NCI-H748 (cell line): ENCODE measurements around the gene XRCC4.

Experiments
- DNase-seq: peaks from one replicate; lab custom pipeline; 2025; ENCODE audit not compliant: unreplicated experiment; lab: John Stamatoyannopoulos, UW

The XRCC4 gene

DNA sequence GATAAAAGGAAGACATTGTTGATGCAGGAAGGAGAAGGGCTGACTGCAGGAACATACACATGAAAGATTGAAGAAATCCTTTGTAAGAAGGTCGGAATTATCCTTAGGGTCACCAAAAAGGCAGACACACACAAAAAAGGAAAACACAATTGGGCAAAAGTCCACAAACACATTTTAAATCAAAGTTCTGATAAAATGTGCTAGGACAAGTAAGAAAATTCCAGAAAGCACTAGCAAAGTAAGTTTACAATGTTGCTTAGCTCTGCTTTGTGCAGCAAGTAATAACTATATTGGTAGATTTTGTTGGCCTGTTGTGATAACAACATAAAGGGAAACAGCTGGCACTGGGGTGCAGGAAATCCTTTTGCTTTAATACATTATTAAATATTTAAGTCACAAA, 294.4 kb downstream of the XRCC4 start:
- no peak for DNase-seq

DNA sequence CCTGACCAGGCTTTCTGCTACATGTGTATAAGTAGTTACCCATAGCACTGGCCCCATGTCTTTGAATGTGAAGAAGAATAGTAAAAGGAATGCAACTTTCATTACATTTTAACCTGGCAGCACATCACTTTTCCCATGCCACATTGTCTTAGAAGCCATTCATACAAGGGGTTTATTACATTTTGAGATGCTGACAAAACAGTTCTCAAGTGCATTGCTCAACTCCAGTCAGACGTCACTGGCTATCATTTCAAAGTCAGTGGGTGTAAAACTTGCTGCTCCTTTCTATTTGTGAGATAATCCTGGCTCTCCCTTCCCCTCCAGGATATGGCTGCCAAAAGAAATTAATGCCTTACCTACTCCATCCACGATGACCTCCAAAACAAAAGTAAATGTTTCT, 297.2 kb downstream of the XRCC4 start:
- no peak for DNase-seq

DNA sequence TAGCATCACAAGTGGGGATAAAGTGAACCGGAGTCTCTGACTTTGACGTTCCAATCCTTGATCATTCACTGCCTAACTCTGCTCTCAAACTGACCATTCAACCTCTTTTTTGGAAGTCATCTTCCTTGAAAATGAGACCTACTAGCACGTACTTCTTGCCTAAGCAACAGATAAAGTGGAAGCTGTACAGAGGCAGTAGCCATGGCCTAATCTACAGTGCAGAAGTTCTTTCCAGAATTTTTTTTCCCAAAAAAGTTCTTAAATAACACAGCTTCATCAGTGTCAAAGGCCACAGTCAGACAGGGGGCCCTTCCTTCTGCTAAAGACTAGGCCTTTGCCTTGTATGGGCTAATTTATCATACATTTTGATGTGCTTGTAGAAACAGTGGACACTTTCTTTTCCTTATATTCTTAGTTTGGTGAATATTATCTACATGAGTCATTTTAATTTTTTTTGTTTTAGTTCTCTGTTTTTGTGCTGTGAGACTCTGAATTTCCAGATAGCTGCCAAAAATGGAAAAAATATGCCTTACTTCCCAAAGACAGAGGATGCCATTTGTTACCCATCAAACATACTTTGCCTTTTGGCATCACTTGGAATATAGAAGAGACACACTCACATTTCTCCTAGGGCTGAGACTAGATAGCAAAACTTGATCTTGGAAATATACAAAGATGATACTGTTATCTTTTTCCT, 297.9 kb downstream of the XRCC4 start:
- DNase-seq, result no peak

DNA sequence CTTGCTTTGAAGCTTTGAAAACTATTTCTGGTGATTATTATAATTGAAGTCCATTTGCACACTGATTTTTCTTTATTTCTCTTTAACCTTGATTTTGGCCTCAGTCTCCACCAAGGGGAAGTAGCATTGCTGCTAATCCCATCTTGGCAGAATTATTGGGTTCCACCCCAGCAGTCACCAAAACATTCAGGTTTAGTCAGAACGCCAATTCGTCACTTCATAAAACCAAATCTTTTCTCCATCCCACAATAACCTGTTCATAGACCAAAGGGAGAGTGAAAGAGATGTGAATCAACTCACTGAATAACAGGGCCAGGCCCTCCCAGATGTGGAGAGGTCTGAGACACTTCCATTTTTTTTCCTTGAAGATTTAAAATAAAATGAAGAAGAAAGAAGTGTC, 299.1 kb downstream of the XRCC4 start:
- no peak for DNase-seq

DNA sequence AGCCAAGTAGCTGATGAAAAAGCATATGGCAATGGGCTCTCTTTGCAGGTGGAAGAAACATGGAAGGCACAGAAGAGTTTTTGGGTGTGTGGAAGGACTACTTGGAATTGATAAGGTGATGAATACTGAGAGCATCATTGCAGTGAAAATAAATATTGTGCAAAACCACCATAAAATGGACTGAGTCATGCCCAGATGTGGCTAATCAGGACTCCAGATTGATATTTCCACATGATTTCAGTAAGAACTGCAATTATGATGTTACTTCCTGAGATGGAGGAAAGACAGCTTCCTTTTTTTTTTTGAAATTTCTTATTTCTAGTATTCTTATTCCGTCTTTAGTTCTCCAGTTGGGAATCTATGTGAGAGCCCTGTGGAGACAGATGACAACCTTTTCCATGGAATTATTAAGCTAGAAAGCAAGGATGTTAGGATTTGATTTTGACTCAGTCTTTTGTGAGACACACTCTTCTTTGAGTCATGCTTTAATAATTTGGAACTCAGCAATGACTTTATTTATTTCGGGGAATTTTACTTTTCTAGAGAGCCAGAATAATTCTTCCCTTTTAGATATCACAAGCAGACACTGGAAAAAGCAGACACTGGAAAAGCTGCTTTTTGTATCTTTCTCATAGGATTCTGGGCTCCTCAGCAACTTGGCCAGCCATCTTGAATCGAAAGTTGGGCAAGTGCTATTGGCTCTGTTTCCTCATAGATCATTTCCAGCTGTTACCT, 300.0 kb downstream of the XRCC4 start:
- DNase-seq, result no peak

DNA sequence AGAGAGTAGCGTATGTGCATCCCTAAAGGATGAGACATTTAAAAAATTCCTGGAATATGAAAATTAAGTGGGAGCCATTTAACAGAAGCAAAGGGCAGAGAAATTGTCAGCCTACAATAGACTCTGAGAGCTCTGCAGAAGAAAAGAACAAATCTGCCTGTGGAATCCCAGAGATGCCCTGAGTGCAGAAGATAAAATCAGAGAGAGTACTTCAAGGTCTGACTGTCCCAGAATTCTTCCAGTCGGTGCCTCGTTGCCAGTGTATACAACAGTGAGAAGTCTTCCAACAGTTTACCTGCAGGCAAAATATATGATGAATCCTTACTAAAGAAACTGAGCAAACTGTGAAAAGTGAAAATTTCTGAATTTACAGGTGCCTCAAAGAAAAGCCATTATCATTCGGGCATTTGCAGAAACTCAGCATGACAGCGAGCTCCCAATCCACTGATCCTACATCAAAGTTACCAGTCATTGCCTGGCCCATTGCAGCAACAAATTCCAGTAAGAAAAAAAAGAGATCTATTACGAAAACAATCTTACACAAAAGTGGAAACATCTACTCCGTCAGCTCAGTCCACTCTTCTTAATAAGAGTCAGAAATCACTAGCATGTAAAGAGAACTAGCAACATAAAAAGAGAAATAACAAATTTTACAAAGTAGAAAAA, 301.4 kb downstream of the XRCC4 start:
- DNase-seq, result no peak

DNA sequence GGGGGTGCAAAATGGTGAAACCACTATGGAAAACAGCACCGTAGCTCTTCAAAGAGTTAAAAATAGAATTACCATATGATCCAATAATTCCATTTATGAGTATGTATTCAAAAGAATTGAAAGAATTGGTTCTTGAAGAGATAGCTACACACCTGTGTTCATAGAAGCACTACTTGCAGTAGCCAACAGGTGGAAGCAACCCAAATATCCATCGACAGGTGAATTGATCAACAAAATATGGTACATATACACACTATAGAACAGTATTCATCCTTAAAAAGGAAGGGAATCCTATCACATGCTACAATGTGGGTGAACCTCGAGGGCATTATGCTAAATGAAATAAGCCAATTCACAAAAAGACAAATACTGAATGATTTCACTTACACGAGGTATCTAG, 308.5 kb downstream of the XRCC4 start:
- DNase-seq, result no peak

DNA sequence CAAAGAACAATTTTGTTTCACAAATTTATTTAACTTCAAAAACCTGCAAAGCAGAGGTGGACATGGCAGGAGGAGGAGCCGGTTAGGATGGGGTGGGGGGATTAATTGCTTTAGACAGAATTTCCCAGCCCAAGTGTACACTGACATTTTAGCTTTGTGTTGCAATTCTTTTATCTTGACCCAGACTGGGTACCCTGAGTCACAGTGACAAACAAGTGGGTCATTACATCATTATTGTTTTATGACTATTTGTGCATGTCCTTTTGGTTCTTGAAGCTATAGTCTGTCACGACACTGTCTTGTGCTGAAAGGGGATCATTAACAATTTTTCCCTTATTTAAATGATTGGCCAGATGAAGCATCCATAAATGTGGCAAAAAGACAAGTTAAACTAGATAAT, 309.7 kb downstream of the XRCC4 start:
- no peak for DNase-seq

DNA sequence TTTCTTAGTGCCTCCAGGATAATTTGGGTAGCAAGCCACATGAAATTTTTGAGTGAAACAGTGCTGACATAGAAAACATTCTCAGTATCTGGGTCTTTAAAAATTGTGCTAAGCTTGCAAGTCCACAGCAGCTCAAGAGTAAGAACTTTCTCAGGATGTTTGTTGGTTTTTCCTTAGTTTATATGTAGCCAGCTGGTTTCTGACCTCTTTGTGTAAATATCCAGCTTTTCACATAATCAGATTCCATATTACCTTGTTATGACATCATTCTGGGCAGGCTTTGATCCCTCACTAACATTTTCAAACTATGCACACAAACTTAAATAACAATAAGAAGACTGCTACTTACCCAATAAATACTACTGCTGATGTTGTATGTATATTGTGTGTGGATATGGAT, 311.3 kb downstream of the XRCC4 start:
- DNase-seq, result no peak

DNA sequence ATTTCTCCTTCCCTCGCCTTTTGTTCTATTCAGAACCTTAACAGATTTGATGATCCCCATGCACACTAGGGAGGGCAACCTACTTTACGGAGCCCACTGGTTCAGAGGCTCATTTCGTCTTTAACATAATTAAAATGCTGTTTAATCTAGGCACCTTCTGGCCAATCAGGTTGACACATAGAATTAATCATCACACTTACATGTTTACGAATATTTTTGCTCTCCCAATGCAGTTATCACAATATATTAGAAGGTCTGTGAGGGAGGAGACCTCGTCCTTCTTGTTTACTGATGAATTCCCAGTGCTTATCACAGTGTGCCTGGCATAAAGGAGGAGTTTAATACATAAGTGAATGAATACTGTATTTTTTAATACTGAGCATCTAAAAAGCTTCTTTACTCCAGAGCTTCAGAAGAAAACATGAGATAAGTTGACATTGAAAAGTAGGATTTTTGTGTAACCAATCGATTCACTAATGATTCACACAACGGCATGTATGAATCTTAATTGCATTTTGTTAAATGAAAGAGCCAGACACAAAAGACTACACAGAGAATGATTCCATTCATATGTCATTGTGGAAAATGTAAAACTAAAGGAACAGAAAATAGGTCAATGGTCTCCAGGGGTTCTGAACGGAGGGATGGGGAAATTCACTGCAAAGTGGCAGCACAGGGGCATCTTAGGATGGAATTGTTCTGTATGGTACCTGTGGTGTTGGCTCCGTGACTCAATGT, 315.6 kb downstream of the XRCC4 start:
- DNase-seq, result no peak

DNA sequence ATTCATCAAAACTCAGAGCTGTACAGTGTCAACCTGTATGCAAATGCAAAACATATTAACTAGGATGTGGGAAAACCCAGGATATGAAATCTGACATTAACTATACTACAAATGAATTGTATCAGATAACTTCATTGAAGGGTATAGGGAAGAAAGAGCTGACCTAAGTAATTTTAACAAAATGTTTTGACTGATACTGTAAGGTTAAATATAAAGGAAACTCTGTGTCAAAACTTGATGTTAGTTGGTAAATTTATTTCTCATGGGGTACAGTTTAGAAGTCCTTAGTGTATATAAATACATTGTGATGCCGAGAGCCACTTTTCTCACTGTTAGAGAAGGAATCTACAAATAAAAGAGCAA, 316.1 kb downstream of the XRCC4 start:
- no peak for DNase-seq

DNA sequence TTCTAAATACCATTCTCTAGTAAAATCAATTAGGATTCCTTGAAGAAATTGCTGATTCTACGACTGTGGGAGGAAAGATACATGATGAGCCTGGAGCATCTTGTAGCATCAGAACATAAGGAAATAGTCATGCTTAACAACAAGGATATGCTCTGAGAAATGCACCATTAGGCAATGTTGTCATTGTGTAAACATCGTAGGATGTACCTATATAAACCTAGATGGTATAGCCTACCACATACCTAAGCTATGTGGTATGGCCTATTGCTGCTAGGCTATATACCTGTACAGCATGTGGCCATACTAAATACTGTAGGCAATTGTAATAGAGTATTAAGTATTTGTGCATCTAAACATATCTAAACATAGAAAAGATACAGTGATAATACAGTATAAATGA, 316.8 kb downstream of the XRCC4 start:
- DNase-seq, result no peak

DNA sequence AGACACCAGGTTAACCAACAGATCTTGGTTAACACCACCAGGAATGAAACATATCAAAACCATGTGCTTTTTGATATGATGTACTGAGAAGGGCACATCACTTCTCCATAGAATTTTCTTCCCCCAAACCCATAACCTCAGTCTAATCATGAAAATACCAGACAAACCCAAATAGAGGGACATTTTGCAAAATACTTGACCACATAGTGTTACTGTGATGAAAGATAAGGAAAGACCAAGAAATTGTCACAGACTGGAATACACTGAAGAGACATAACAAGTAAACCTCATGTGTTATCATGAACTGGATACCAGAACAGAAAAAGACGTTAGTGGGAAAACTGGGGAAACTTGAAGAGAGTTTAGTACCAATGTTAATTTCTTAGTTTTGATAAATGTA, 319.3 kb downstream of the XRCC4 start:
- no peak for DNase-seq

DNA sequence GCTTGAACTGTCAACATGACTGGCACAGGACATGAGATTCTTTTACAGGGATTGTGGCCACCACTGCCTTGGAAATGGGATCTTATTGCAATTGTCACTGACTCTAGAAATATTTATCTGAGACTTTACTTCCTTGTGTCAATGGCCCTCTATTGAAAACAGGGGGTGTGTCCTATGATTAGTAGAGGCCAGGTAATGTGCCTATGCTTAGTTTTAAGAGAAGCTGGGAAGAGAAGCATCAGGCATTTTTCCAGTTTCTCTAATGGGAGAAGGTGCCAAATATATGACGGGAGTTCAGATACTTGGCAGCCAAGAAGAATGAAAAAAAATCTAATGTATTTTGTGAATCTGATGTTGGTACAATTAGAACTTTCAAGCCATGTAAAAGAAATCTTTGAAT, 320.3 kb downstream of the XRCC4 start:
- no peak for DNase-seq

DNA sequence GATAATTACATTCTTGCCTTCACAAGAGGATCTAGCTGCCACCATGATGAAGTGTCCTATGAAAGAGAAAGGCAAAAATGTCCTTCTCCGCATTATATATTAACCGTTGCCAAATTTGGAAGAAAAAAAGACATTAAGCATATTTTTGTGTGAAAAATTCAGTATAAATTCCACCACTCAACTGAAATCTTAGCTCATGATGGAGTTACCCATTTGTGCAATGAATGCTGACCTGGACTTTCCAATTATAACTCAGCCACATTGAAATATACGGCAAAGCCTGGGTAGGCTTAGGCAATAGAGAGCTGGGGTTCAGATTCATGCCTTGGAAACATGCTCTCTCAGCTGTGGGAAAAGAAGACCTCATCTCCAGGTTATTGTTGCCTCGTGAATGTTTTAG, 322.9 kb downstream of the XRCC4 start:
- no peak for DNase-seq

DNA sequence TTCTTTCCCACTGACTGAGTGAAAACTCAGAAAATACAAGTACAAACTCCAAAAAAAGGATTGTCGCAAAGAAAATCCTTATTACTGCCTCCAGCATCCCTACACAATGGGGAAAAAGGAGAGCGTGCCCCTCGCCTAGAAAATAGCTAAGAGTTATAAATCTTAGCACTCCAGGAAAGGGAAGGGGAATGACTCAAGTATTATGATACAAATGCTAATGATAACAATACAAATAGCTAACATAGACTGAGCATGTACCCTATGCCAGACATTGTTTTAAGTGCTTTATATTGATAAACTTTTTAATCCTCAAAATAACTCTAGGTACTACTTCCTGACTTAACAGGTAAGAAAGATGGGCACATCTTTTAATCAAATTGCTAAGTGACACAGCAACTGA, 323.4 kb downstream of the XRCC4 start:
- no peak for DNase-seq

DNA sequence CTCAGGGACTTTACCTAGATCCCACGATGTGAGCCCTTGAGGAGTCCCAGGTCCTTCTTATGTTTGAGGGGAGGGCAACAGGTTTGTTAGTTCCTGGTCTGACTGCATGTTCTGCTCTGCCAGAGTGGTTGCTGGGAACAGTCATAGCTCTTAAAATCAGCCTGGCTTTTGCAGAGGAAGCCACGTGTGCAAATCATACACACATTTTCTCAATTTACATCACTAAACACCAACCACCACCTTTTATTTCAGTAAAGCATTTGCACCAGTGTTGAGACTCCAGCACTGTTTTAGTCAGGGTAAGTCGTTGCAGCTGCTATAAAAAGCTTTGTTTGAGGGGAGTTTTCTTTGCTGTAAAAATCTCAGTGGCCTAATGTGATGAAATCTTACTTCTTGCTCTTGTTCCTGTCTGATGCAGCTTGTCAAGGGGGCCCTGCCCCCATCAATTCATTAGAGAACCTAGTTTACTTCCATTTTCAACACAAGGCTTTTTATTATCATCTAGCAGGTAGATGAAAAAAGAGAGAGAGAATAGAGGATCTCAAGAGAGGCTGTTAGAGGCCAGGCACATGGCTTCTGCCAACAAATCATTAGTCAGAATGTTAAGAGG, 323.9 kb downstream of the XRCC4 start:
- DNase-seq, result no peak

DNA sequence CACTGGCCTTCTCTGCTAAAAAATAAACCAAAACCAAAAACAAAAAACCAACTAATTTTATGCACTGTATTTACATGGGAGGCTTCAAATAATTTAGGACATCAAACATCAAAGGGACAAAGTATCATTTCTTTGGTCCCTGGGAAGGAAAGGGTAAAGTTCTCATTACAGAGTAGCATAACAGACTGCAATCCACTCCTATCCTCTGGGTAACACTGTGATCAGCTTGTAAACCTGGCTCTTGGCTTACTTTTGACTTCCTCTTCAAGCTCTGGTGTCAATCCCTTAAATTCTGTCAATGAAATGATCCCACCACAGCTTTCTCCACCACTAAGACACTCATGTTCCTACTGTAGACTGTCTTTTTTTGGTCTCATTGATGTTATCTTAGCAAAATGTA, 324.4 kb downstream of the XRCC4 start:
- DNase-seq, result no peak
